Right lung (tissue), 5 donors: ENCODE measurements around the gene GABARAP. TPM values are rescaled to one million over a fixed set of nuclear protein-coding genes. Genes with fewer than 3 reads are reported as not detected.
A peak's percentile ranks its signal among the peaks of the same experiment; 100 is the strongest.

Experiments used
- DNase-seq, 2 donors: peaks; one replicate each; pipeline ENCODE4 v3.0.0-alpha.2; 2013
- polyA plus RNA-seq, 5 donors: library from polyadenylated mRNA; unstranded; fragments of 120-200 nt; gene quantifications; one replicate each; pipeline versions ENCODE4 v1.2.1 to v1.2.3, GENCODE V29; 2013; ENCODE audit warnings: inconsistent platforms in 1 of 5, low replicate concordance in 1 of 5; ENCODE audit not compliant: insufficient read length in 5 of 5, insufficient read depth in 1 of 5

The GABARAP gene
- polyA plus RNA-seq, 5 donors, result 375 to 529 (median 415) TPM

DNA sequence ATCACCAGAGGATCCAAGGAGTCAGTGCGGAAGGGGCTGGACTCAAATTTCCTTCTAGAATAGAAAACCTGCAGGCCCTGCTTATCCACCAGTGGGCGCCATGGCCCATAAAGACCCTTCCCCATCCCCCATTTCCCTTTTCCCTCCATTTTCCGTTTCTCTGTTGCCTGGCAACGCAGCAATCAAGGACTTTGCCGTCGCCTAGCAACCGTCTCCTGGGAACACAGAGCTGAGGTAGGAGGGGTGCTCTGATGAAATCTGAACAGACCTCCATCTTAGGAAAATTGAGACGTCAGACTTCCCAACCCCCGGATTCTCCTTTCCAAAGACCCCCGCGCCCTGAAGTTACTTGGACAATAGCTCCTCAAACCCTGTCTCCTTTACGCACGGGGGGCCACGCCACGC lies 28.4 kb downstream of the GABARAP start:
- peak; percentile 84 to 90 for DNase-seq

DNA sequence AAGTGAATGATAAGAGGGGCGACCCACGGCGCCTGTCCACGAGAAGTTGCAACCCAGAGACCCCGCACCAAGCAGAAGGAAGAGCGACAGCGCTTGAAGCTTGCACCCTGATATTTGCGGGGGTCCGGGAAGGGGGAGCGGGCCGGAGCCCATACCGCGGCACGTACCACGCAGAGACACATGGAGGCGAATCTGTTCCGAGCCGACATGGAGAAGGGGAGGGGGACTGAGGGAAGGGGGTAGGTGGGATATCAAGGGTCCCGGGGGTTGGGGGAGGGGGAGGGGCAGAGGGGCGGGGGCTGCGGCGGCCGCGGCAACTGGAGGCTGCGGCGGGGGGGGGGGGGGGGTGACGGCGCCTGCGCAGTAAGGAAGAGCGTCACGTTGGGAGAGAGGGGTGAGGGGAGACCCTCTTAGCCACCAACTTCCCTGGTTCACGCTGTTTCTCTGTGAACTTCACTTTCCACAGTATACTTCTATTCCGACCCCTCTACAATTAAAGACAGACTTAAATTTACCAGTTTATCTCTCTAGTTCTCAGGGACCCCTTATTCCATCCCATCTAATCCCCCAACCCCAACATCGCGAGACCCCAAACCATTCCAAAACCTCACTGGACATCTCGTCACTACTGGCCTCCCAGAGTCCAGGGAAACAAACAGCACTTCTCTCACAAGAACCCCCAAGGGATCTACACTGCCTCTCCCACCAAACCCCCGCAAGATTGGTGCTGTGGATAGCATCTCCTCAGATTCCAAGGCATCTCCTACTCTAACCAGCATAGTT lies 30.6 kb downstream of the GABARAP start:
- DNase-seq, result no peak

DNA sequence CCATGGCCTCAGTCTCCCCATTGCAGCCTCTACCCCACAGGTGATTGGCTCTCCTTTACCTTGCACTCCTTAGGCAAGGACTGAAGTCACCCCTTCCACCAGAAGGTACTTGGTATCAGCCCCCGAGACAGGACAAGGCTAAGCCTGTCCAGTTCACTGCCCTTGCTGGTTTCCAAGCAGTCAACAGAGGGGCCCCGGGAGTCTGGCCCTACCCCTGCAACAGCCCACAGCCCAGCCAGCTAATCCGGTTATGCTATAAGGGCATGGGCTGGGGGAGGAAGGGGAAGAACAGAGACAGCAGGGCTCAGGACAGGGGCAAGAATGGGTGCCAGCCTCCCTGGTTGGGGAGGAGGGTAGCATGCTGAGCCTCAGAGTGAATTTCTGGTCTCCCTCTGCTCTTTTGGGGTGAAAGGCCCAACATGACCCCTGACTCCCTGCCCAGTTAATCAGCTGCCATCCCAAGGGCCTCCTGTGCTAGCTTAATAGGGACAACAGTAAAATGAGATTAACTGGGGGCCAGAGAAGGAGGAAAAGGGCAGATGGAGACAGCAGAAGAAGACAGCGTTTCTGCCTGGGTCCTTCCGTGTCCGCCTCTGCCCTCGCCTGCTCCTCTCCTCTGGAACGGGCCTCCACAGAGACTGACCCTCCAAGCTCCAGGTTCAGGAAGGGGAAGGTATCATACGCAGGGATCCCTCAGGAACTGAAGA lies 33.3 kb downstream of the GABARAP start:
- DNase-seq, result no peak

DNA sequence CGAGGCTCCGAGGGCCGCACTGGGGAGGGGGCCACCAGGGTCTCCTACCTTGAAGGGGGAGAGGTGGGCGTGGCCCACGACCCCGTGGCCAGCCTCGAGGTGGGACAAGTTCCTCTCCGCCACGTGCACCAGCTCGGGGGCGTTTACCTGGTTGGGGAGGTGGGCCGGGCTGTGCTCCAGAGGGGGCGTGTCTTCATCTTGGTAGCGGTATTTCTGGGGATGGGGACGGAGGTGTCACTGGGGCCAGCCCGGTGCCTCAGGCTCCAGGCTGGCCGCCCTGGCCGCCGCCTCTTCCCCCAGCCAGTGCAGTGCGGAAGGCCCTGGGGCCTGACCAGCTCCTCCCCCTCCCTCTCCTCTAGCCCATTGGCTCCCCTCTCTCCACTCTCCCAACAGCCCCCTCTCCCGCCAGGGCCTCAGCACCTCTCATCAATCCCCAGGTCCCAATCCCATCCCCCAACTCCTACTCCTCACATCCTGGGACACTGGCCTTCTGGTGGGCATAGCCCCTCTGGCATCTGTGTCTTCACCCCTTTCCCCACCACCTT lies 34.1 kb downstream of the GABARAP start:
- DNase-seq, result no peak

DNA sequence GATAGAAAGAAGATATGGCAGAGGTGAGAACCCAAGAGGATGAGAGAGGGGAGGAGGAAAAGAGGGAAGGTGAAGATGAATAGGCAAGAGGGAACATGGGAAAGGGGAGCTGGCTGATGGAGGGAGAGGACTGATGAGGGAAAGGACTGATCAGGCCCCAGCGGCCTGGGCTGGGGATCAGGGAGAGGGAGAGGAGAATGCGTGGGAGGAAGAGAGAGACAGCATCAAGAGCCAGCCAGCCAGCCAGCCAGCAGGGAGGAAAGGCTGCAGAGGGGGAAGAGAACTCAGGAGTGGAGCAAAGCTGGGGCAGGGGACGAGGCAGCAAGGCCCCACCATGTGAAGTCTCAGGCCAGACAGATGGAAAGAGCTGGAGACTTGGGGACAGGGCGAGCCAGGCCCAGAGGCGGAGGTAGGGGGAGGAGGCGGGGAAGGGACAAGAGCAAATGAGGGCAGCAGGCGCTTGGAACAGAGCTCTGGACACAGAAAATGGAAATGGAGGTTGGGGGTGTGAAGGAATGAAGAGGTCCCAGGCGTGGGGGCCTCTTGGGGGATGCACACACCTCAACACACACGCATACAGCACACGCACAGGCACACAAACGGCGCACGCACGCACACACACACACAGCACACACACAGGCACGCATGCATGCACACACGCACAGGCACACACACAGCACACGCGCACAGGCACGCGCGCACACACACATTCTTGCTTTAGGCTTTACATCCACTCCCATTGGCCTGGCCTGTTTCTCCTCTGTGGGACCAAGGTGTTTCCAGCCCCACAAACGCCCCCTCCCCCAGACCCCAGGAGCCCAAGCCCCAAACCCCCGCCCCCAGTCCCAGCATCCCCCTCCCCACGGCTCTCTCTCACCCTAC lies 34.9 kb downstream of the GABARAP start:
- no peak for DNase-seq

DNA sequence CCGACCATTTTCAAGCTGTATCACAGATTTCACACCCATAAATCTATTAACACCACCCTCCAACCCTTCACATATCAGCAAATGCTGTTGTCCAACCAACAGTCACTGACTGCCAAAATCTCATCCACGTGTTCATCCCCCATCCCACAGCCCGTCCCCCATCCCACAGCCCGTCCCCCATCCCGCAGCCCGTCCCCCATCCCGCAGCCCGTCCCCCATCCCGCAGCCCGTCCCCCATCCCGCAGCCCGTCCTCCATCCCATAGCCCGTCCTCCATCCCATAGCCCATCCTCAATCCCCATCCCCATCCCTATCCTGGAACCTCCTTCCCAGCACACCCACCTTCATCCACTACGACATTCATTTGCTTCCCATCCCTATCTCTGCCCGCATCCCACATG lies 36.7 kb downstream of the GABARAP start:
- no peak for DNase-seq

DNA sequence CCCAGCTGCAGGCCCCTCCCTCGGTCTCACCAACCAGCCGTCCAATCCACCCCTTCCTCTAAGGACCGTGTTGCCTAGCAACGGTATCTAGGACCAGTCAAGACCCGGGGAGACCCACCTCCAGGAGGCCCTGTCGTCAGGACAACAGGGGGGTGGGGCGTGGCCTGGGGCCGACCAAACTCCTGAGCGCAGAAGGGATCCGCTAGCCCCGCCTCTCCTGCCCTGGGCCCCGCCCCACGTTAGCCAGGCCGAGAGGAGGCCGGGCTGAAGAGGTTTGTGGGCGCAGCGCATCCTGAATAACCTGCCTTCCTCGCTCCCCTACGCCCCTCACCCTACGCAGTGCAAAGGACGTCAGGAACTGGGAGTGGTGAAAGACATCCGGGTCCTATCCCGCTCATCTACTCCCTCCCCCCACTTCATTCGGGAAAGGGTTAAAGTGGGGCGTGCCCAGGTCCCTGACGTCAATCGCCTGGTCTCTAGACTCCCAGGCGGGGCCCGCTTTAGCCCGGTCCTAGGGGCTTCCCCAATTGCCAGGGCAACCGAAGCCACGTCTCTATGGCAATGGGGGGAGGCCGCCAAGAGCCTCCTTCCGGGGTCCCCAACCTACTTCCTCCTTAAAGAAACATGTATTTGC lies 37.3 kb downstream of the GABARAP start:
- DNase-seq, result peak; percentile 86 to 90

DNA sequence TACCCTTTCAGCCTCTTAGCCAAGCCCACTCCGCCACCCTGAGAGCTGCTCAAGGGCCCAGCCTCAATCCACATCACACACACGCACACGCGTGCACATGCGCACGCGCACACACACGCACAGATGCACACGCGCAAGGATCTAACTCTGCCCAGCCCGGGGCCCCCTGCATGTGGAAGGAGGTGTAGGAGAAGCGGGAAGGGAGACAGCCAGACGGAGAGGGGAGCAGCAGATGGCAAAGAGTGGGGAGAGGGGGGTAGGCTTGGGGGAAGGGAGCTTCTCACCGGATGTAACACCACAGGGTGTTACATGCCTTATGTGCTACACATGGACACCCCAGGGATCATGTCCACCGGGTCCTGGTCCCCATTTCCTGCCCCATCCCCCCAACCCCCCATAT lies 37.9 kb downstream of the GABARAP start:
- DNase-seq, result no peak

DNA sequence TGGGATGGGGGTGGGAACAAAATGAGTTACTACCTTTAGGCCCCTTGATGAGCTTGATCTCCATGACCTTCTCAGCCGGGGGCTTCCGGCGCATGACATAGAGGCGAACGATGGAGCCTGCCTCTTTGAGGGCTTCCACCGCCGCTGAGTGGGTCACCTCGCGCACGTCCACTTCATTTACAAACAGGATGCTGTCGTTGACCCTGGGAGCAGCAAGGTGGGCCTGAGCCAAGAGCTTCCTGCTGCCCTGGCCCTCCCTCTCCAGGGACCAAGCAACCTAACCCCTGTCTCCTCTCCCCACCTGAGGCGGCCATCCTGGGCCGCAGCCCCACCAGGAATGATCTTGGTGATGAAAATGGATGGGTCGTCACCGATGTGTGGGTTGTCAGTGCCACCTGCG lies 38.9 kb downstream of the GABARAP start:
- DNase-seq, result no peak

DNA sequence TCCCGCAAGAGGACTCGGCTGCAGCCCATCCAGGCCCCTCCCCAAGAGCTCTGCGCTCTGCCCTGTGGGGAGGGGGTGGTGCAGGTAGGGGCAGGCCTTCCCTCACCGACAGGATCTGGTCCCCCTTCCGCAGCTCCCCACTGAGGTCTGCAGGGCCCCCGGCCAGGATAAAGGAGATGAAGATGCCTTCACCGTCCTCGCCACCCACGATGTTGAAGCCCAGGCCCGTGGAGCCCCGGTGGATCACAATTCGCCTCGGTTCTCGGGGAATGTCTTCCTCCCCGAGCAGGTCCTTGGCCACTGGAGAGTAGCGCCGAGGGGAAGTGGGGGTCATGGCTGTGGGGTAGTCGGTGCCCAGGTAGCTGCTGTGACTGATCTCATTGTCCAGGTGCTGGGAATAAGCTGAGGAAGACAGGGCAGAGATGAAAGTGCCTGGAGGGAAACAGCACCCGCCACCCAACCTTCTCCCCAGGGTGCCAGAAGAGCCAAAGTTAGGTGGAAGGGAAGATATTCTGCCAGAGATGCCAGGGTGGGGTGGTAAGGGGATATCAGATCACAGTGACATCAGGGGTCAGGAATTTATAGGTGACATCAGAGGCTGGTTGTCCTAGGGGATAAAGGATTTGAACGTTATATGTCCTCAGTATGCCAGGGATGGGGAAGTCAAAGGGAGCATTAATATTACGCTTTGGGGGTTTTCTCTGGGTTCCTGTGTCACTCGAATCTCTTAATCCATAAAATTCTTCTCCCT lies 45.4 kb downstream of the GABARAP start:
- DNase-seq, result no peak

DNA sequence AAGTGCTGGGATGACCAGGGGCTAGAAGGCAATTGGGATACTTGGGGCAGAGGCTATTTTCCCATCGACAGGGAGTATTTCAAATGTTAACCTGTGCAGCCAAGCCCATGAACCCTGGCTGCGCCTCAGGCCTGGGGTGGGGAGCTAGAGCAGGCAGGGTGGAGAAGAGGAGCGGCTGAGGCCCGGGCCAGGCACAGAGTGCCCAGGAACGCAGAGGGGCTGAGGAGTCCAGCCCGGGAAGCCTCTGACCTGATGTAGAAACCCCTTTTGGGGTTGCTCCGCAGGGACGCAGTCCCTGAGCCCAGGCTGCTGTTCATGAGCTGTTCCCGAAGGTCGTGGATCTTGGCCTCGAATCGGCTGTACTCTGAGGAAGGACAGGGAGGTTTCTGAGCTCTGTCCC lies 46.3 kb downstream of the GABARAP start:
- no peak for DNase-seq

DNA sequence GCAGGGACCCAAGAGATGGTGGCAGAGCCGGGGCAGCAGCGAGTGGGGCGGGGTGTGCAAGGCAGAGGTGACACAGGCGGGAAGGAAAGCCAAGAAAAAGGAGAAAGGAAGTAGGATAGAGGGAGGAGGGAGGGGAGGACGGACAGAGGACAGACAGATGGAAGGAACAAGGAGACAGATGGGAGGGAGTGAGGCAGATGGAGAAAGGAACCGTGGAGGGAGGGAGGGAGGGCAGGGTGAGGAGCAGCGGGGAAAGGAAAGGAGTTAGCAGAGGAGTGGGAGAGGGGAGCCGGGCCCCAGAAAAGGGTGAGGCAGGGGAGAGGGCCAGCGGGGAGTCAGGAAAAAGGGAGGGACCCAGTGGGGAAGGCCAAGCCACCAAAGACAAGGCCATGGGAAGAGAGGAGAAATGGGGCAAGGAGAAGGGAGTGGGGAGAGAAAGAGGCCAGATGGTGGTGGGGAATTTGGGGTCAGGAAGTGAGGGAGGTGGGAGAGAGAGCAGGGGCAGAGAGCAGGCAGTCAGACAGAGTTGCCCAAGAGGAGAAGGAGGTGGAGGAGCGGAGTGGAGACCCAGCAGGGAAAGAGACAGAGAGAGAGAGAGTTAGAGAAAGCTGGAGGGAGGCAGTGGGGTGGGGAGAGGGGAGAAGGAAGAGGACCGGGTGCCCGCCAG lies 49.8 kb downstream of the GABARAP start:
- DNase-seq, result no peak

DNA sequence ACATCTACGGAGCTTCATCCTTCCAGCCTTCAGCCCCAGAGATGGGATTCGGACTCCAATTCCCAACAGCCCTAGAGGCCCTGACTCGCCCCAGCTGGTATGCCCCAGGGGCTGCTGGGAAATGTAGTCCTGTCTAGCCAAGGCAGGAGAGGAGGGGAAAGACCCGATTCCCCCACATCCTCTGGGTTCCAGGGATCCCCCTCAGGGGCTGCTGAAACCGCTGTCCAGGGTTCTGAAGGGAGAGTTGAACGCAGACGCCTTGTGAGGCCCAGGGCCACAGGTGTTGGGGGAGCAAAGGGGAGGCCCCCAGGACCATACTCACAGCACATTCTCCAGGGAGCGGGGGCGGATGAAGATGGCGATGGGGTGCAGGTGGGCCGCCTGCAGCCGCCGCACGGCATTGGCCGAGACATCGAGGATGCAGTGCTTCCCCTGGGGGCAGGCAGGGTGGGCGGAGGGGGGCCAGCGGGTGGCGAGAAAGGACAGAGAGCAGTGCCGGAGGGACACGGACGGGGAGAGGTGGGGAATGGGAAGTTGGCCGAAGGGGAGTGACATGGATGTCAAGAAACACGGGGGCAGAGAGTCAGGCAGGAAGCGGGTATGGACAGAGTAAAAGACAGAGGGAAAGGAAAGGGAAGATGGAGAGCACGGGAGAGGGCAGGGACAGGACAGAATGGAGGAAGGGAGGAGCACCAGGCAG lies 50.5 kb downstream of the GABARAP start:
- no peak for DNase-seq

DNA sequence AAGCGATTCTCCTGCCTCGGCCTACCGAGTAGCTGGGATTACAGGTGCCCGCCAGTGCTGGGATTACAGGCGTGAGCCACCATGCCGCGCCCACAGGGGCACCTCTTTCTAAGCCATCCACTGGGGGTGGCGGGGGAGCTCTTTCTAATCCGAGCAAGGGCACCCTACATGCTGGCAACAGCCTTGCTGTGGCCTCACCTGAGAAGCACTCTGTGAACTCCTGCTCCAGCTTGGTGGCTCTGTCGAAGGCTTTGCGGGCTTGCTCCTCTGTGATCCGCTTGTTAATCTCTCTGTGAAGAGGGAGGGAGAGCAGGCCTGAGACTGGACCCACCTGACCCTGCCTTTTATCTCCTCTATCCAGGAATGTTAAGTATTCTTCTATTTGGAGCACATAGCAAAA lies 51.2 kb downstream of the GABARAP start:
- DNase-seq, result no peak

DNA sequence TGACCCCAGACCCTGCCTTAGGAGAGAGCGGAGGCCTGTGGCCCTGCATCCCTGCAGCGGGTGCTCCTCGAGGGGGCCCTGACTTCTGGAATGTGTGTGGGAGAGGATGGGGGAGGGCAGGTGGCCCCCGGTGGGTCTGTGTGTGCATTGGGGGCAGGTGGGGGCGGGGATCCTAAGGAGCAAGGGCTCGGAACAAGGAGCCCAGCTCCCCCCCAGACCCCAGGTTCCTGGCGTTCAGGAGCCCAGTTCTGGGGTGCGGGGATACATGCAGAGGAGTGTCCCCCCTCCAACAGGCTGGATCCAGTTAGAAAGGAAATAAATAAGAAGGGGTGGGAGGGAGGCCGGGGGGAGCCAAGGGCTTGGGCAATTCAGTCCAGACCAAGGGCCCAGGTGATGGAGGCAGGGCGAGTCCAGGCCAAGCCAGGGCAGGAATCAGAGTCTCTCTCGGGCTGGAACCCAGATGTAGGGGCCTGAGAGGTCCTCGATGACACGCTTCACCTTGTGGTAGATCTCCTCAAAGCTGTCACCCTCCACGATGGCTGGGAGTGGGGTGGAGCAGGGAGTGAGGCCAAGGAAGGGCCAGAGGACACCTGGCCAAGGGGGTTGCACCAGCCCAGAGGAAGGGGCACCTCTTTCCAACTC lies 51.9 kb downstream of the GABARAP start:
- DNase-seq, result no peak
